SK-N-DZ (cell line): ENCODE results near the gene QSER1.

Experiments
- small RNA-seq, 2 experiments: library from RNA; depleted of rRNA; stranded (forward); fragments of <200 nt; gene quantifications; one replicate each; pipeline ENCODE3, GENCODE V24; 2014

Gene QSER1

Small RNA genes within 50 kb of the gene (small RNA-seq; reads per million reads assigned to genes)
- 0 reads per million in 2 experiments for gene RF00019
